ENCODE measurements around the gene BGN.
A peak's percentile ranks its signal among the peaks of the same experiment; 100 is the strongest.

The BGN gene

GRCh38 chrX:153537526-153538295 is 42.9 kb downstream of the BGN start:
- DNase-seq, result no peak

- no peak for DNase-seq
Measured at GRCh38 chrX:153538424-153538823, 43.6 kb downstream of the BGN start.

GRCh38 chrX:153539171-153539978 is 44.6 kb downstream of the BGN start:
- DNase-seq, result peak; percentile 74

- no peak for DNase-seq
Measured at GRCh38 chrX:153539979-153540358, 45.2 kb downstream of the BGN start.

- no peak for DNase-seq
Measured at GRCh38 chrX:153544727-153545126, 49.9 kb downstream of the BGN start.

- DNase-seq, result no peak
Measured at GRCh38 chrX:153546386-153546785, 51.6 kb downstream of the BGN start.

GRCh38 chrX:153547195-153547594 is 52.4 kb downstream of the BGN start:
- DNase-seq, result no peak

- DNase-seq, result no peak
Measured at GRCh38 chrX:153549231-153549630, 54.5 kb downstream of the BGN start.

- DNase-seq, result no peak
Measured at GRCh38 chrX:153549807-153550206, 55.0 kb downstream of the BGN start.

- no peak for DNase-seq
Measured at GRCh38 chrX:153551135-153551534, 56.4 kb downstream of the BGN start.

- peak; percentile 60 for DNase-seq
Measured at GRCh38 chrX:153554519-153555167, 59.9 kb downstream of the BGN start.

- DNase-seq, result no peak
Measured at GRCh38 chrX:153556767-153557166, 62.0 kb downstream of the BGN start.

- peak; percentile 17 for DNase-seq
Measured at GRCh38 chrX:153557618-153558355, 63.0 kb downstream of the BGN start.

All from OCI-M1 (cell line).